ENCODE results near the gene CLDN6.
A peak's percentile ranks its signal among the peaks of the same experiment; 100 is the strongest.

The CLDN6 gene

DNA sequence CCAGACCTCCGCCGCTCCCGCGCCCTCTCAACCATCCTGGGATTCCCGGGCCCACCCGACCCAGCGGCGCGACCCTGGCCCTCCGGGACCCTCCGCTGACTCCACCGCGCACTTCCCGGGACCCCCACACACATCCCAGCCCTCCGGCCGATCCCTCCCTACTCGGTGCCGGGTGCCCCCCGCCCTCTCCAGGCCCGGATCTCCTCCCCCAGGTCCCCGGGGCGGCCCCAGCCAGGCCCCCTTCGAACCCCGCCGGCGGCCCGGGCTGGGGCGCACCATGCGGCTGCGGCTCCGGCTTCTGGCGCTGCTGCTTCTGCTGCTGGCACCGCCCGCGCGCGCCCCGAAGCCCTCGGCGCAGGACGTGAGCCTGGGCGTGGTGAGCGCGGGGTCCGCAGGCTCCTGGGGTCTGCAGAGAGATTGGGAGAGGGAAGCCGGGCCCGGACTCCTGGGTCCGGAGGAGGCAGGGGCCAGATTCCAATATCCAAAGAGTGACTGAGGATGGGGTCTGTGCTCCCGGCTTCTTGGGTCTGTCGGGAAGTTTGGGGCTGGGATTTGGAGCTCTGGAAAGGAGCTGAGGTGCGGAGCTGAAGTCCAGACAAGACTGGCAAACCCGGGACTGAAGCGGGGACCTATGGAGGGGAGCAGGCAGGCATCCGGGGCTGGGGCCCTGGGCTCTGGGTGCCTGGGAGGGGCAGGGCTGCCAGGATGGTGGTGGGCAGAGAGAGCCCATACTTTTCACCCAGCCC is 28.8 kb upstream of the CLDN6 start (continued):
- TF ChIP-seq, protein P1, sequence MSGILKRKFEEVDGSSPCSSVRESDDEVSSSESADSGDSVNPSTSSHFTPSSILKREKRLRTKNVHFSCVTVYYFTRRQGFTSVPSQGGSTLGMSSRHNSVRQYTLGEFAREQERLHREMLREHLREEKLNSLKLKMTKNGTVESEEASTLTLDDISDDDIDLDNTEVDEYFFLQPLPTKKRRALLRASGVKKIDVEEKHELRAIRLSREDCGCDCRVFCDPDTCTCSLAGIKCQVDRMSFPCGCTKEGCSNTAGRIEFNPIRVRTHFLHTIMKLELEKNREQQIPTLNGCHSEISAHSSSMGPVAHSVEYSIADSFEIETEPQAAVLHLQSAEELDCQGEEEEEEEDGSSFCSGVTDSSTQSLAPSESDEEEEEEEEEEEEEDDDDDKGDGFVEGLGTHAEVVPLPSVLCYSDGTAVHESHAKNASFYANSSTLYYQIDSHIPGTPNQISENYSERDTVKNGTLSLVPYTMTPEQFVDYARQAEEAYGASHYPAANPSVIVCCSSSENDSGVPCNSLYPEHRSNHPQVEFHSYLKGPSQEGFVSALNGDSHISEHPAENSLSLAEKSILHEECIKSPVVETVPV (CRISPR knock-in tag; IDR thresholded peaks at IDR 0.05) = no peak

DNA sequence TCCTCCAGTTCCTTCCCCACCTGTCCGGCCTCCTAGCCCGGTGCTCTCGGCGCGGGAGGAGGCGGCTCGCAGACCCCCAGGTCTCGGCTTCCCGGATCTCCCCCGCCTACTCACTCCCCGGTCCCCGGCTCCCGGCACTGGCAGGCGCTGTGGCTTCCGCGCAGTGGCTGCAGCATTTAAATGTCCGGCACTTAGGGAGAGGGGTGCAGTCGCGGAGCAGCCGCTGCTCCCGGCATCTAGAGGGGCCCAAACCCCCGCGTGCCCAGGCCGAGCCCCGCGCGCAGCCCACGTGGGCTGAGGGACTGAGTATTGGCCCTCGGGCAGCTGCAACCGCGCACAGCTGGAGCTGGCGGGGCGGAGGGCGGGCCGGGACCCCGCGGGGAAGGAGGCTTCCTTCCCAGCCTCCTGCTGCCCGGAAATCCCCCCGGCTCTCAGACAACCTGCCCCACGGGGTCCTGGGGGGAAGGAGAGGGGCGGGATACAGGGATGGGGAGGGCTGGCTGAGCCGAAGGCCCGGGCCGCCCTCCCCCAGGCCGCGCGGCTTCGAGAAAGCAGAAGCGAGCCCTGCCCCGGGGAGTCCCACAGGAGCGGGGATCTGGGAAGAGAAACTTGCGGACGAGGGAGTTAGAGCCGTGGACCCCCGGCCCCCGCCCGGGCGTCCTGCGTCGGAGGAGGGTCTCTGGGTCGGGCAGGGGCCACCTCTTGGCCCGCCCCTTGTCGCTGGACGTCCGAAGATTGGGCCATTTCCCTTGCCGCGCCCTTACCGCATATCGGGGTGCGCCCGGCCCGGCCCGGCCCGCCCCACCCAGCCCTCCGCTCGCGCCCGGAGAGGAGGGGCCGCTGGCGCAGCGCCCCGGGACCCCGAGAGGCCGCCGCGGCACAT is 28.0 kb upstream of the CLDN6 start, which contains the start of gene MMP25:
Gene MMP25, plus strand, starts transcription at position 804 of the 883 bp plus-strand sequence. CDS start 357 bp downstream, outside the sequence.
- no peak for TF ChIP-seq OSR1 (CRISPR knock-in tag; IDR thresholded peaks at IDR 0.05)
- peak; percentile 50 for ATAC-seq

DNA sequence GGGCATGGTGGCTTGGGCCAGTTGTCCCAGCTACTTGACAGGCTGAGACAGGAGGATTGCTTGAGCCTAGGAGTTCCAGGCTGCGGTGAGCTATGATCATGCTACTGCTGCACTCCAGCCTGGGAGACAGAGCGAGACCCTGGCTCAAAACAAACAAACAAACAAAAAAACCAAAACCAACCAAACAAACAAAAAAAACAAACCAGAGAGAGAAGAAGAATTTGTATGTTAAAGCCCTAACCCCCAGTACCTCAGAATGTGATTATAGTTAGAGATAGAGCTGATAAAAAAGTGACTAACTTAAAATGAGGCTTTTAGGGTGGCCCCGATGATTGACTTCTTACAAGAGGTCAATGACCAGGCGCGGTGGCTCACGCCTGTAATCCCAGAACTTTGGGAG is 26.7 kb upstream of the CLDN6 start:
- TF ChIP-seq ARNTL (CRISPR knock-in tag; IDR thresholded peaks at IDR 0.05; ENCODE audit: borderline replicate concordance, low read depth) (no peak), ZFP30 (CRISPR knock-in tag; IDR thresholded peaks at IDR 0.05) (no peak), PPARA (CRISPR knock-in tag; IDR thresholded peaks at IDR 0.05; ENCODE audit: borderline replicate concordance) (no peak), ZC3H10 (CRISPR knock-in tag; IDR thresholded peaks at IDR 0.05) (no peak), CSDC2 (CRISPR knock-in tag; IDR thresholded peaks at IDR 0.05) (no peak), ZNF565 (CRISPR knock-in tag; conservative IDR thresholded peaks at IDR 0.05; ENCODE audit: low read depth) (no peak), ZNF8 (CRISPR knock-in tag; IDR thresholded peaks at IDR 0.05) (no peak), ZFP3 (CRISPR knock-in tag; IDR thresholded peaks at IDR 0.05) (no peak)
- TF ChIP-seq, protein P1 (CRISPR knock-in tag; IDR thresholded peaks at IDR 0.05) = no peak
- TF ChIP-seq, protein P2, sequence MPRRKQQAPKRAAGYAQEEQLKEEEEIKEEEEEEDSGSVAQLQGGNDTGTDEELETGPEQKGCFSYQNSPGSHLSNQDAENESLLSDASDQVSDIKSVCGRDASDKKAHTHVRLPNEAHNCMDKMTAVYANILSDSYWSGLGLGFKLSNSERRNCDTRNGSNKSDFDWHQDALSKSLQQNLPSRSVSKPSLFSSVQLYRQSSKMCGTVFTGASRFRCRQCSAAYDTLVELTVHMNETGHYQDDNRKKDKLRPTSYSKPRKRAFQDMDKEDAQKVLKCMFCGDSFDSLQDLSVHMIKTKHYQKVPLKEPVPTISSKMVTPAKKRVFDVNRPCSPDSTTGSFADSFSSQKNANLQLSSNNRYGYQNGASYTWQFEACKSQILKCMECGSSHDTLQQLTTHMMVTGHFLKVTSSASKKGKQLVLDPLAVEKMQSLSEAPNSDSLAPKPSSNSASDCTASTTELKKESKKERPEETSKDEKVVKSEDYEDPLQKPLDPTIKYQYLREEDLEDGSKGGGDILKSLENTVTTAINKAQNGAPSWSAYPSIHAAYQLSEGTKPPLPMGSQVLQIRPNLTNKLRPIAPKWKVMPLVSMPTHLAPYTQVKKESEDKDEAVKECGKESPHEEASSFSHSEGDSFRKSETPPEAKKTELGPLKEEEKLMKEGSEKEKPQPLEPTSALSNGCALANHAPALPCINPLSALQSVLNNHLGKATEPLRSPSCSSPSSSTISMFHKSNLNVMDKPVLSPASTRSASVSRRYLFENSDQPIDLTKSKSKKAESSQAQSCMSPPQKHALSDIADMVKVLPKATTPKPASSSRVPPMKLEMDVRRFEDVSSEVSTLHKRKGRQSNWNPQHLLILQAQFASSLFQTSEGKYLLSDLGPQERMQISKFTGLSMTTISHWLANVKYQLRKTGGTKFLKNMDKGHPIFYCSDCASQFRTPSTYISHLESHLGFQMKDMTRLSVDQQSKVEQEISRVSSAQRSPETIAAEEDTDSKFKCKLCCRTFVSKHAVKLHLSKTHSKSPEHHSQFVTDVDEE (CRISPR knock-in tag; IDR thresholded peaks at IDR 0.05) = no peak
- ATAC-seq = no peak

DNA sequence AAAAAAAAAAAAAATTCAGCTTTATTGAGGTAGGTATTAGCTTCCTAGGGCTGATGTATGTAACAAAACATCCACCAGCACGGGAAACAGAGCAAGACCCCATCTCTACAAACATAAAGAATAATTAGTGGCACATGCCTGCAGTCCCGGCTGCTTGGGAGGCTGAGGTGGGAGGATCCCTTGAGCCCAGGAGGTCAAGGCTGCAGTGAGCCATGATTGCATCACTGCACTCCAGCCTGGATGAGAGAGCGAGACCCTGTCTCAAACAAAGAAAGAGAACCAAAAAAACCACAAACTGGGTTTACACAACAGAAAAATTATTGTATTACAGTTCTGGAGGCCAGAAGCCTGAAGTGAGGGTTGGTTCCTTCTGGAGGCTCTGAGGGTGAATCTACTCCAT is 24.4 kb upstream of the CLDN6 start:
- no peak for TF ChIP-seq ZC3H10 (CRISPR knock-in tag; IDR thresholded peaks at IDR 0.05)
- no peak for ATAC-seq

DNA sequence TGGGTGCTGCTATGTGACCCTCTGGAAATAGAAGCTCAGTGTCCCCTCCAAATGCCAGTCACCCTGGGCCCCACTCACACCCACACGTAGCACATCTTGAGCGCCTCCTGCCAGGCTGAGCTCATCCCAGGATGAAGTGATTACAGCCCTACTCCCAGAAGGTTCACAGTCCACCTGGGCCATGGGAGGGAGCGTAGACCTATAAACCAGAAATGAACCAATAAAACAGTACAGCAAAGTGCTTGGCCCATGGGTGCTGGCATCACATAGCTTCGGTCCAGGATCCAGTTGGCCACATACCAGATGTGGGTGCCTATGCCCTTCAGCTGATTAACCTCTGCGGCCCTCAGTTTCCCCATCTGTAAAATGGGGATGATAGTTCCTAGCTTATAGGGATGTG is 20.9 kb upstream of the CLDN6 start:
- ATAC-seq = no peak
- TF ChIP-seq ZC3H10 (CRISPR knock-in tag; IDR thresholded peaks at IDR 0.05) (no peak), GLIS3 (CRISPR knock-in tag; IDR thresholded peaks at IDR 0.05) (no peak), ZFP3 (CRISPR knock-in tag; IDR thresholded peaks at IDR 0.05) (no peak), ZNF565 (CRISPR knock-in tag; conservative IDR thresholded peaks at IDR 0.05; ENCODE audit: low read depth) (no peak)
- TF ChIP-seq, protein P3, sequence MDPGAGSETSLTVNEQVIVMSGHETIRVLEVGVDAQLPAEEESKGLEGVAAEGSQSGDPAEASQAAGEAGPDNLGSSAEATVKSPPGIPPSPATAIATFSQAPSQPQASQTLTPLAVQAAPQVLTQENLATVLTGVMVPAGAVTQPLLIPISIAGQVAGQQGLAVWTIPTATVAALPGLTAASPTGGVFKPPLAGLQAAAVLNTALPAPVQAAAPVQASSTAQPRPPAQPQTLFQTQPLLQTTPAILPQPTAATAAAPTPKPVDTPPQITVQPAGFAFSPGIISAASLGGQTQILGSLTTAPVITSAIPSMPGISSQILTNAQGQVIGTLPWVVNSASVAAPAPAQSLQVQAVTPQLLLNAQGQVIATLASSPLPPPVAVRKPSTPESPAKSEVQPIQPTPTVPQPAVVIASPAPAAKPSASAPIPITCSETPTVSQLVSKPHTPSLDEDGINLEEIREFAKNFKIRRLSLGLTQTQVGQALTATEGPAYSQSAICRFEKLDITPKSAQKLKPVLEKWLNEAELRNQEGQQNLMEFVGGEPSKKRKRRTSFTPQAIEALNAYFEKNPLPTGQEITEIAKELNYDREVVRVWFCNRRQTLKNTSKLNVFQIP (CRISPR knock-in tag; IDR thresholded peaks at IDR 0.05; ENCODE audit: borderline replicate concordance, low read depth) = no peak
- TF ChIP-seq, protein P4, sequence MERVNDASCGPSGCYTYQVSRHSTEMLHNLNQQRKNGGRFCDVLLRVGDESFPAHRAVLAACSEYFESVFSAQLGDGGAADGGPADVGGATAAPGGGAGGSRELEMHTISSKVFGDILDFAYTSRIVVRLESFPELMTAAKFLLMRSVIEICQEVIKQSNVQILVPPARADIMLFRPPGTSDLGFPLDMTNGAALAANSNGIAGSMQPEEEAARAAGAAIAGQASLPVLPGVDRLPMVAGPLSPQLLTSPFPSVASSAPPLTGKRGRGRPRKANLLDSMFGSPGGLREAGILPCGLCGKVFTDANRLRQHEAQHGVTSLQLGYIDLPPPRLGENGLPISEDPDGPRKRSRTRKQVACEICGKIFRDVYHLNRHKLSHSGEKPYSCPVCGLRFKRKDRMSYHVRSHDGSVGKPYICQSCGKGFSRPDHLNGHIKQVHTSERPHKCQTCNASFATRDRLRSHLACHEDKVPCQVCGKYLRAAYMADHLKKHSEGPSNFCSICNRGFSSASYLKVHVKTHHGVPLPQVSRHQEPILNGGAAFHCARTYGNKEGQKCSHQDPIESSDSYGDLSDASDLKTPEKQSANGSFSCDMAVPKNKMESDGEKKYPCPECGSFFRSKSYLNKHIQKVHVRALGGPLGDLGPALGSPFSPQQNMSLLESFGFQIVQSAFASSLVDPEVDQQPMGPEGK (CRISPR knock-in tag; IDR thresholded peaks at IDR 0.05; ENCODE audit: borderline replicate concordance) = no peak
